ENCODE measurements around the gene PLD2.

DNA sequence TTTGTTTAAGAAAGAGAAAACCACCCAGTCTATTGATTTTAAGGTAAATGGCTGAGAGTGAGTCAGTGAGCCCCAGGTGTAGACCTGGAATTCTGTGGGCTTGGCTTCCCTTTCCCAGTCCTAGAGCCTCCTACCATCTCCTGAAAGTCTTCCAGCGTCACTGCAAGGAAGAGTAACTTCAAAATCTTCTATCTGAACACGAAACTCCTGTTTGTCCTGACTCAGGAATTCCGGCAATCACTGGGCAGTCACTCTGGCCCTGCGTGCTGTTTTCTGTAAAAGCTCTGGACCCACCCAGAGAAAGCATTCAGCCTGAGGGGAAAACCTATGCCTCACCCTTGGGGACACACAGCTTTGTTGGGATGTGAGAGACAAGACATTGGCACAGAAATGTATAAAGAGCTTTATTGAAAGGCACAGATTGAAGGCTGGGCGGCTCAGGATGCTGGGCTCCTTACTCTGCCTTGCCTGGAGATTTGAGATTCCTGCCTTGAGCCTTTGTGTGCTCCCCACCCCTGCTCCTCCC is 42.1 kb downstream of the PLD2 start:
- TF ChIP-seq POLR2AphosphoS5 (IDR thresholded peaks at IDR 0.05; ENCODE audit: borderline replicate concordance, low read depth, low read length) (no peak), EZH2 (IDR thresholded peaks at IDR 0.05) (no peak)

Data from SK-N-MC (cell line).